Neural cell (in vitro differentiated cells): Measurements from ENCODE around the gene FNDC3B. TPM values are rescaled to one million over a fixed set of nuclear protein-coding genes. Genes with fewer than 3 reads are reported as not detected.

Source experiments
- H2AFZ ChIP-seq: fragments of 200-600, 300-800 bp; sonication (generic), shearing (Covaris generic); 2 replicates; pipeline ENCODE4 v1.6.0; 2014; ENCODE audit warnings: low read depth, mild to moderate bottlenecking, antibody characterized with exemption, low read length, moderate library complexity
- H3F3A ChIP-seq: fragments of 200-600 bp; shearing (Covaris generic); 2 replicates; pipeline ENCODE4 v1.6.1; 2016; ENCODE audit warnings: mild to moderate bottlenecking, moderate library complexity, mixed read lengths, antibody characterized with exemption, low read length; ENCODE audit not compliant: insufficient read depth, poor library complexity, severe bottlenecking
- H3K27ac ChIP-seq: fragments of 200-600, 300-800 bp; sonication (generic), shearing (Covaris generic); 2 replicates; pipeline ENCODE4 v1.5.1; 2014; ENCODE audit warnings: mild to moderate bottlenecking, low read length, moderate library complexity
- H3K27me3 ChIP-seq: fragments of 300-800, 200-600 bp; sonication (generic), shearing (Covaris generic); 2 replicates; pipeline ENCODE4 v1.6.0; 2014; ENCODE audit warnings: mild to moderate bottlenecking, low read depth, low read length, moderate library complexity; ENCODE audit not compliant: insufficient read depth
- H3K36me3 ChIP-seq: fragments of 300-800, 200-600 bp; sonication (generic), shearing (Covaris generic); 2 replicates; pipeline ENCODE4 v1.5.1; 2014; ENCODE audit warnings: mild to moderate bottlenecking, antibody characterized with exemption, low read length, moderate library complexity; ENCODE audit not compliant: insufficient read depth
- H3K4me2 ChIP-seq: fragments of 300-800, 200-600 bp; sonication (generic), shearing (Covaris generic); 2 replicates; pipeline ENCODE4 v1.6.0; 2014; ENCODE audit warnings: mild to moderate bottlenecking, low read length
- H3K4me3 ChIP-seq: fragments of 300-800, 200-600 bp; sonication (generic), shearing (Covaris generic); 2 replicates; pipeline ENCODE4 v1.5.1; 2014; ENCODE audit warnings: mild to moderate bottlenecking, low read length, moderate library complexity
- H3K79me2 ChIP-seq: fragments of 200-600 bp; shearing (Covaris generic); replicated peaks from 2 replicates; pipeline ENCODE4 v1.6.0; 2014; ENCODE audit warnings: mild to moderate bottlenecking, low read length, moderate library complexity; ENCODE audit not compliant: insufficient read depth
- H3K9ac ChIP-seq: fragments of 300-800, 200-600 bp; sonication (generic), shearing (Covaris generic); 2 replicates; pipeline ENCODE4 v1.6.1; 2016; ENCODE audit warnings: mild to moderate bottlenecking, low read length, mixed read lengths
- H3K9me2 ChIP-seq: fragments of 200-600 bp; shearing (Covaris generic); 2 replicates; pipeline ENCODE4 v1.6.1; 2016; ENCODE audit warnings: mild to moderate bottlenecking, low read length, mixed read lengths; ENCODE audit not compliant: insufficient read depth
- H3K9me3 ChIP-seq: fragments of 200-600, 300-800 bp; sonication (generic), shearing (Covaris generic); 2 replicates; pipeline ENCODE4 v1.6.1; 2016; ENCODE audit warnings: mild to moderate bottlenecking, mixed run types, low read length, moderate library complexity, mixed read lengths
- H4K20me1 ChIP-seq: fragments of 200-600 bp; shearing (Covaris generic); 2 replicates; pipeline ENCODE4 v1.6.1; 2016; ENCODE audit warnings: mild to moderate bottlenecking, mixed run types; ENCODE audit not compliant: insufficient read depth
- CTCF ChIP-seq: fragments of 450-650 bp; IDR thresholded peaks from 2 replicates; pipeline ENCODE4 v1.5.1; 2014; ENCODE audit warnings: antibody characterized with exemption, mild to moderate bottlenecking, moderate library complexity; ENCODE audit not compliant: poor library complexity, severe bottlenecking
- EP300 ChIP-seq: fragments of 450-650 bp; conservative IDR thresholded peaks from 2 replicates; pipeline ENCODE4 v1.6.1; 2014; ENCODE audit warnings: antibody characterized with exemption, mild to moderate bottlenecking, moderate library complexity; ENCODE audit not compliant: poor library complexity, severe bottlenecking
- EZH2 ChIP-seq: fragments of 200-600, 300-800 bp; shearing (Covaris generic), sonication (generic); IDR thresholded peaks from 2 replicates; pipeline ENCODE4 v1.6.1; 2014; ENCODE audit warnings: antibody characterized with exemption, low read length, borderline replicate concordance, mild to moderate bottlenecking; ENCODE audit not compliant: insufficient read depth, poor library complexity, severe bottlenecking
- MXI1 ChIP-seq: fragments of 450-650 bp; conservative IDR thresholded peaks from 2 replicates; pipeline ENCODE4 v1.6.1; 2014; ENCODE audit warnings: antibody characterized with exemption, mild to moderate bottlenecking; ENCODE audit not compliant: poor library complexity, severe bottlenecking
- POLR2AphosphoS5 ChIP-seq: IDR thresholded peaks from 2 replicates; pipeline ENCODE4 v1.6.1; 2012
- RAD21 ChIP-seq: fragments of 450-650 bp; conservative IDR thresholded peaks from 2 replicates; pipeline ENCODE4 v1.6.1; 2014; ENCODE audit warnings: antibody characterized with exemption, mild to moderate bottlenecking, moderate library complexity
- REST ChIP-seq: IDR thresholded peaks from 2 replicates; pipeline ENCODE4 v1.6.1; 2012; ENCODE audit warnings: borderline replicate concordance
- SMC3 ChIP-seq: fragments of 450-650 bp; conservative IDR thresholded peaks from 2 replicates; pipeline ENCODE4 v1.6.1; 2014; ENCODE audit warnings: antibody characterized with exemption, mild to moderate bottlenecking, moderate library complexity; ENCODE audit not compliant: poor library complexity
- TAF1 ChIP-seq: IDR thresholded peaks from 2 replicates; pipeline ENCODE4 v1.6.1; 2012; ENCODE audit warnings: low read depth
- polyA plus RNA-seq: library from polyadenylated mRNA; depleted of rRNA; stranded (reverse); fragments of >200 nt; gene quantifications from 2 replicates; pipeline ENCODE4 v1.2.3, GENCODE V29; 2014

The FNDC3B gene
- polyA plus RNA-seq, 1 donor from 2014 or later, result 4.9 TPM

- Histone ChIP-seq H3K27ac (no peak overlapping the region), H3K4me3 (no peak overlapping the region), H3K9ac (no peak overlapping the region), H3F3A (no peaks in the 10 kb centered on the region), H3K27me3 (no peaks in the 10 kb centered on the region), H3K79me2 (peaks cover 44% of the 10 kb centered on the region), H3K4me2 (no peak overlapping the region), H4K20me1 (no peaks in the 10 kb centered on the region), H3K9me3 (no peaks in the 10 kb centered on the region), H3K36me3 (no peaks in the 10 kb centered on the region), H2AFZ (no peak overlapping the region), H3K9me2 (no peaks in the 10 kb centered on the region)
- TF ChIP-seq MXI1 (no peak), EZH2 (no peak), CTCF (no peak), SMC3 (no peak), REST (no peak), EP300 (no peak), TAF1 (no peak), POLR2AphosphoS5 (no peak), RAD21 (no peak)
These were observed 29.6 kb downstream of the FNDC3B start for GRCh38 chr3:172068977-172069376.

- no peaks in the 10 kb centered on the region for H3F3A ChIP-seq
- H3K9ac ChIP-seq, result no peak overlapping the region
- no peak overlapping the region for H3K4me2 ChIP-seq
- no peak overlapping the region for H2AFZ ChIP-seq
- H3K9me2 ChIP-seq, result no peaks in the 10 kb centered on the region
- H3K9me3 ChIP-seq, result no peaks in the 10 kb centered on the region
- peaks cover 39% of the 10 kb centered on the region for H3K79me2 ChIP-seq
- H3K27me3 ChIP-seq, result no peaks in the 10 kb centered on the region
- TF ChIP-seq CTCF (no peak), EZH2 (no peak), POLR2AphosphoS5 (no peak), MXI1 (no peak), TAF1 (no peak), EP300 (no peak), RAD21 (no peak), SMC3 (no peak), REST (no peak)
- no peak overlapping the region for H3K4me3 ChIP-seq
- no peaks in the 10 kb centered on the region for H3K36me3 ChIP-seq
- H4K20me1 ChIP-seq, result no peaks in the 10 kb centered on the region
- H3K27ac ChIP-seq, result no peak overlapping the region
These were observed 30.1 kb downstream of the FNDC3B start for GRCh38 chr3:172069478-172069877.
